ENCODE measurements around the gene C12orf42.

DNA sequence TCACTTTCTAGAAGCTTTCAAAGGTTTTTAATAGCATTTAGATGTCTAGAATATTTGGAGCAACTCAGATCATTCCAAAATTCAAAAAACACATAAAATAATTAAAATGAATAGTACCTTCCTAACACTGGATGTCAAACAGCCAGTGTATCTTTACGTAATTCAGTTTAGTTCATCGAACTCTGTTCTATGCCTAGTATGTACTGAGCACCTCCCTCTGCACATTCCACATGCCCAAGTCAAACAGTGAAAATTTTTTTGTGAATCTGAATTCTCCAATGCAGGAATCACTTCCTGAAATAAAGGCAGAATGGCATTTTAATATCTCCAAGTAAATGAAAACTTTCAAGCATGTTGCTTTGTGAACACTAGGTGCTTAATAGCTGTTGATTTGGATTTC lies 192.3 kb downstream of the C12orf42 start:
- TF ChIP-seq CEBPB (IDR thresholded peaks at IDR 0.05; ENCODE audit: low read depth, low read length) (no peak), FOS (IDR thresholded peaks at IDR 0.05; ENCODE audit: low read depth, low read length) (no peak), MAZ (IDR thresholded peaks at IDR 0.05; ENCODE audit: borderline replicate concordance, low read depth, low read length) (no peak), RFX5 (IDR thresholded peaks at IDR 0.05; ENCODE audit: low read depth, low read length) (no peak), CHD1 (IDR thresholded peaks at IDR 0.05; ENCODE audit: low read depth, low read length) (no peak)
- TF ChIP-seq, protein P1, sequence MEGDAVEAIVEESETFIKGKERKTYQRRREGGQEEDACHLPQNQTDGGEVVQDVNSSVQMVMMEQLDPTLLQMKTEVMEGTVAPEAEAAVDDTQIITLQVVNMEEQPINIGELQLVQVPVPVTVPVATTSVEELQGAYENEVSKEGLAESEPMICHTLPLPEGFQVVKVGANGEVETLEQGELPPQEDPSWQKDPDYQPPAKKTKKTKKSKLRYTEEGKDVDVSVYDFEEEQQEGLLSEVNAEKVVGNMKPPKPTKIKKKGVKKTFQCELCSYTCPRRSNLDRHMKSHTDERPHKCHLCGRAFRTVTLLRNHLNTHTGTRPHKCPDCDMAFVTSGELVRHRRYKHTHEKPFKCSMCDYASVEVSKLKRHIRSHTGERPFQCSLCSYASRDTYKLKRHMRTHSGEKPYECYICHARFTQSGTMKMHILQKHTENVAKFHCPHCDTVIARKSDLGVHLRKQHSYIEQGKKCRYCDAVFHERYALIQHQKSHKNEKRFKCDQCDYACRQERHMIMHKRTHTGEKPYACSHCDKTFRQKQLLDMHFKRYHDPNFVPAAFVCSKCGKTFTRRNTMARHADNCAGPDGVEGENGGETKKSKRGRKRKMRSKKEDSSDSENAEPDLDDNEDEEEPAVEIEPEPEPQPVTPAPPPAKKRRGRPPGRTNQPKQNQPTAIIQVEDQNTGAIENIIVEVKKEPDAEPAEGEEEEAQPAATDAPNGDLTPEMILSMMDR (conservative IDR thresholded peaks at IDR 0.05; ENCODE audit: low read depth, low read length): no peak

All from IMR-90 (cell line).